HepG2 (cell line): ENCODE results near the gene PPIB. TPM values are rescaled to one million over a fixed set of nuclear protein-coding genes. Genes with fewer than 3 reads are reported as not detected.

Experiments
- ATM ChIP-seq: fragments of 450-650 bp; IDR thresholded peaks from 2 replicates; pipeline ENCODE4 v1.7.1; 2017; ENCODE audit warnings: mild to moderate bottlenecking, borderline replicate concordance
- MEIS1 ChIP-seq: sonication (generic); formaldehyde crosslinking; IDR thresholded peaks from 2 replicates; pipeline ENCODE4 v1.9.0; 2021; ENCODE audit warnings: mild to moderate bottlenecking, missing genetic modification reagents, moderate library complexity, borderline replicate concordance
- PAXIP1 ChIP-seq: sonication (generic); formaldehyde crosslinking; conservative IDR thresholded peaks from 2 replicates; pipeline ENCODE4 v1.4.0; 2020; ENCODE audit warnings: mild to moderate bottlenecking, missing genetic modification reagents, moderate library complexity
- POLR2AphosphoS5 ChIP-seq: IDR thresholded peaks from 2 replicates; pipeline ENCODE4 v1.6.1; 2012; ENCODE audit warnings: low read depth, low read length
- POLR2G ChIP-seq: fragments of 200-400 bp; formaldehyde crosslinking; IDR thresholded peaks from 2 replicates; pipeline ENCODE4 v1.6.1; 2018; ENCODE audit warnings: mild to moderate bottlenecking, low read depth, low read length, moderate library complexity
- RBM22 ChIP-seq: fragments of 200-400 bp; formaldehyde crosslinking; optimal IDR thresholded peaks from 2 replicates; pipeline ENCODE3; 2017; ENCODE audit warnings: mild to moderate bottlenecking, low read length, moderate library complexity
- SOX5 ChIP-seq: IDR thresholded peaks from 2 replicates; pipeline ENCODE4 v1.6.1; 2016; ENCODE audit warnings: borderline replicate concordance
- SRF ChIP-seq: IDR thresholded peaks from 2 replicates; pipeline ENCODE4 v1.6.1; 2011; ENCODE audit warnings: mild to moderate bottlenecking, low read depth, low read length, moderate library complexity
- THAP11 ChIP-seq: IDR thresholded peaks from 2 replicates; pipeline ENCODE4 v1.6.1; 2016; ENCODE audit warnings: missing biosample characterization, missing genetic modification reagents
- ZMYM3 ChIP-seq: sonication (generic); formaldehyde crosslinking; IDR thresholded peaks from 2 replicates; pipeline ENCODE4 v1.5.1; 2020; ENCODE audit warnings: mild to moderate bottlenecking, missing genetic modification reagents
- ZNF136 ChIP-seq: sonication (generic); formaldehyde crosslinking; IDR thresholded peaks from 2 replicates; pipeline ENCODE4 v1.8.1; 2022; ENCODE audit warnings: low read depth, mild to moderate bottlenecking, moderate library complexity, missing genetic modification reagents
- ZNF33B ChIP-seq: sonication (generic); formaldehyde crosslinking; IDR thresholded peaks from 2 replicates; pipeline ENCODE4 v1.5.1; 2020; ENCODE audit warnings: mild to moderate bottlenecking, missing genetic modification reagents
- polyA plus RNA-seq, 8 experiments: library from polyadenylated mRNA; depleted of rRNA in 3 of 8; stranded (reverse) in 7 of 8; unstranded in 1 of 8; fragments of >200 nt; fragmentation: Illumina TruSeq in 4 of 8; extraction: Trizol in 4 of 8; gene quantifications; 2 replicates each; pipeline versions ENCODE4 v1.2.1 to v1.2.3, GENCODE V29; 2011 to 2016; ENCODE audit warnings: low read depth in 4 of 8, missing spikeins in 1 of 8, mixed read lengths in 1 of 8; ENCODE audit not compliant: insufficient read depth in 1 of 8
- total RNA-seq, 5 experiments: library from RNA; depleted of rRNA; stranded (reverse); fragments of >200 nt; fragmentation: Illumina TruSeq; extraction: Trizol; gene quantifications; 2 replicates each; pipeline ENCODE4 v1.2.3, GENCODE V29; 2016; ENCODE audit warnings: low read depth in 1 of 5
- TF ChIP-seq, protein P1 (sequence below): sonication (generic); formaldehyde crosslinking; conservative IDR thresholded peaks from 2 replicates; pipeline ENCODE4 v1.4.0; 2020; ENCODE audit warnings: missing genetic modification reagents
- TF ChIP-seq, protein P2 (sequence below): sonication (generic); formaldehyde crosslinking; IDR thresholded peaks from 2 replicates; pipeline ENCODE4 v1.5.0; 2020; ENCODE audit warnings: mild to moderate bottlenecking, missing genetic modification reagents
- TF ChIP-seq, protein P3 (sequence below): sonication (generic); formaldehyde crosslinking; IDR thresholded peaks from 2 replicates; pipeline ENCODE4 v1.4.0; 2020; ENCODE audit warnings: missing genetic modification reagents, borderline replicate concordance

PPIB gene
- total and polyA plus RNA-seq, 2 of the 13 experiments (the other 11 are each of a cell fraction or from before 2014, with no cell fraction given): 780 to 882 TPM

DNA sequence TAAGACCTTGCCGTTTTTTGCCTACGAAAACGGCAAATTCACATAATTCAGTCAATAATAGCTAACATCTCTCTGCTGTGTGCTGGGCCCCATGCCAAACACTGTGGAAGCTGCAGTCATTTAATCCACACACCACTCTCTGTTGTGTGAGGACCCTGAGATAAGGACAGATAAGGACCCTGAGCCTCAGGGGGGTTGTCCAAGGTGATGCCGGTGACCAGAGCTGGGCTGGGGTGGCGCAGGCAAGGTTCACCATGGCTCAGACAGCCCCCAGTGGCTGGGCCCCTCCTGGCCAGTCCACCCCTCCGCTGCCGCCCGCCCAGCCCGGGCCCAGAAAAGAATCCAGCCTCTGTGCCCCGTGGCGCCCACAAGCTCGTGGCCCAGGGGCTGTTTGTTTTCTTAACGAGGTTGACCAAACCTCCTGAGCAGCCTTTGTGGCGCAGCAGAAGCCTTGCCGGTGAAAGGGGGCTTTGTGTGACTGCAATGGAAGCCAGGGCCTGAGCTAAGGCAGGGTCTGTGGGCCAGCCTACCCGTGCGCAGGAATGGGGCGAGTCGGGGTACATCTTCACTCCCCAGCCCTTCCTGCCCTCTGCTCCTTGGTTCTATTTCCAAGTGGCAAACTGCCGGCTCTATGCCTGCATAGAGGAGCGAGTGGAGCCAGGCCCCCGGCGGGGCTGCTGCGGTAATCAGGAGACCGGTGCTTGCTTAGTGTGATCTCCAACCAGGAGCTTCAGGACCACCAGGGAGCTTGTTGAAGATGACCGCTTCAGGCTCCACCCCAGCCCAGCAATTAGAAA lies 15.7 kb downstream of the PPIB start (continued):
- TF ChIP-seq RBM22 (peak; percentile 83), ZNF136 (CRISPR knock-in tag) (no peak), ATM (no peak), MEIS1 (CRISPR knock-in tag) (no peak), ZNF33B (CRISPR knock-in tag) (no peak), POLR2AphosphoS5 (no peak), THAP11 (peak; percentile 48; the same call in 1 of the 2 replicates), PAXIP1 (CRISPR knock-in tag) (peak; percentile 69), POLR2G (peak; percentile 66), ZMYM3 (CRISPR knock-in tag) (peak; percentile 88), SOX5 (CRISPR knock-in tag) (peak; percentile 15; the same call in 1 of the 2 replicates), SRF (no peak)
- TF ChIP-seq, protein P1, sequence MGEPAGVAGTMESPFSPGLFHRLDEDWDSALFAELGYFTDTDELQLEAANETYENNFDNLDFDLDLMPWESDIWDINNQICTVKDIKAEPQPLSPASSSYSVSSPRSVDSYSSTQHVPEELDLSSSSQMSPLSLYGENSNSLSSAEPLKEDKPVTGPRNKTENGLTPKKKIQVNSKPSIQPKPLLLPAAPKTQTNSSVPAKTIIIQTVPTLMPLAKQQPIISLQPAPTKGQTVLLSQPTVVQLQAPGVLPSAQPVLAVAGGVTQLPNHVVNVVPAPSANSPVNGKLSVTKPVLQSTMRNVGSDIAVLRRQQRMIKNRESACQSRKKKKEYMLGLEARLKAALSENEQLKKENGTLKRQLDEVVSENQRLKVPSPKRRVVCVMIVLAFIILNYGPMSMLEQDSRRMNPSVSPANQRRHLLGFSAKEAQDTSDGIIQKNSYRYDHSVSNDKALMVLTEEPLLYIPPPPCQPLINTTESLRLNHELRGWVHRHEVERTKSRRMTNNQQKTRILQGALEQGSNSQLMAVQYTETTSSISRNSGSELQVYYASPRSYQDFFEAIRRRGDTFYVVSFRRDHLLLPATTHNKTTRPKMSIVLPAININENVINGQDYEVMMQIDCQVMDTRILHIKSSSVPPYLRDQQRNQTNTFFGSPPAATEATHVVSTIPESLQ: no peak
- TF ChIP-seq, protein P2, sequence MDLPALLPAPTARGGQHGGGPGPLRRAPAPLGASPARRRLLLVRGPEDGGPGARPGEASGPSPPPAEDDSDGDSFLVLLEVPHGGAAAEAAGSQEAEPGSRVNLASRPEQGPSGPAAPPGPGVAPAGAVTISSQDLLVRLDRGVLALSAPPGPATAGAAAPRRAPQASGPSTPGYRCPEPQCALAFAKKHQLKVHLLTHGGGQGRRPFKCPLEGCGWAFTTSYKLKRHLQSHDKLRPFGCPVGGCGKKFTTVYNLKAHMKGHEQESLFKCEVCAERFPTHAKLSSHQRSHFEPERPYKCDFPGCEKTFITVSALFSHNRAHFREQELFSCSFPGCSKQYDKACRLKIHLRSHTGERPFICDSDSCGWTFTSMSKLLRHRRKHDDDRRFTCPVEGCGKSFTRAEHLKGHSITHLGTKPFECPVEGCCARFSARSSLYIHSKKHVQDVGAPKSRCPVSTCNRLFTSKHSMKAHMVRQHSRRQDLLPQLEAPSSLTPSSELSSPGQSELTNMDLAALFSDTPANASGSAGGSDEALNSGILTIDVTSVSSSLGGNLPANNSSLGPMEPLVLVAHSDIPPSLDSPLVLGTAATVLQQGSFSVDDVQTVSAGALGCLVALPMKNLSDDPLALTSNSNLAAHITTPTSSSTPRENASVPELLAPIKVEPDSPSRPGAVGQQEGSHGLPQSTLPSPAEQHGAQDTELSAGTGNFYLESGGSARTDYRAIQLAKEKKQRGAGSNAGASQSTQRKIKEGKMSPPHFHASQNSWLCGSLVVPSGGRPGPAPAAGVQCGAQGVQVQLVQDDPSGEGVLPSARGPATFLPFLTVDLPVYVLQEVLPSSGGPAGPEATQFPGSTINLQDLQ: 0 out of 2 replicates have a peak, but pooled peaks have one; percentile 65
- TF ChIP-seq, protein P3, sequence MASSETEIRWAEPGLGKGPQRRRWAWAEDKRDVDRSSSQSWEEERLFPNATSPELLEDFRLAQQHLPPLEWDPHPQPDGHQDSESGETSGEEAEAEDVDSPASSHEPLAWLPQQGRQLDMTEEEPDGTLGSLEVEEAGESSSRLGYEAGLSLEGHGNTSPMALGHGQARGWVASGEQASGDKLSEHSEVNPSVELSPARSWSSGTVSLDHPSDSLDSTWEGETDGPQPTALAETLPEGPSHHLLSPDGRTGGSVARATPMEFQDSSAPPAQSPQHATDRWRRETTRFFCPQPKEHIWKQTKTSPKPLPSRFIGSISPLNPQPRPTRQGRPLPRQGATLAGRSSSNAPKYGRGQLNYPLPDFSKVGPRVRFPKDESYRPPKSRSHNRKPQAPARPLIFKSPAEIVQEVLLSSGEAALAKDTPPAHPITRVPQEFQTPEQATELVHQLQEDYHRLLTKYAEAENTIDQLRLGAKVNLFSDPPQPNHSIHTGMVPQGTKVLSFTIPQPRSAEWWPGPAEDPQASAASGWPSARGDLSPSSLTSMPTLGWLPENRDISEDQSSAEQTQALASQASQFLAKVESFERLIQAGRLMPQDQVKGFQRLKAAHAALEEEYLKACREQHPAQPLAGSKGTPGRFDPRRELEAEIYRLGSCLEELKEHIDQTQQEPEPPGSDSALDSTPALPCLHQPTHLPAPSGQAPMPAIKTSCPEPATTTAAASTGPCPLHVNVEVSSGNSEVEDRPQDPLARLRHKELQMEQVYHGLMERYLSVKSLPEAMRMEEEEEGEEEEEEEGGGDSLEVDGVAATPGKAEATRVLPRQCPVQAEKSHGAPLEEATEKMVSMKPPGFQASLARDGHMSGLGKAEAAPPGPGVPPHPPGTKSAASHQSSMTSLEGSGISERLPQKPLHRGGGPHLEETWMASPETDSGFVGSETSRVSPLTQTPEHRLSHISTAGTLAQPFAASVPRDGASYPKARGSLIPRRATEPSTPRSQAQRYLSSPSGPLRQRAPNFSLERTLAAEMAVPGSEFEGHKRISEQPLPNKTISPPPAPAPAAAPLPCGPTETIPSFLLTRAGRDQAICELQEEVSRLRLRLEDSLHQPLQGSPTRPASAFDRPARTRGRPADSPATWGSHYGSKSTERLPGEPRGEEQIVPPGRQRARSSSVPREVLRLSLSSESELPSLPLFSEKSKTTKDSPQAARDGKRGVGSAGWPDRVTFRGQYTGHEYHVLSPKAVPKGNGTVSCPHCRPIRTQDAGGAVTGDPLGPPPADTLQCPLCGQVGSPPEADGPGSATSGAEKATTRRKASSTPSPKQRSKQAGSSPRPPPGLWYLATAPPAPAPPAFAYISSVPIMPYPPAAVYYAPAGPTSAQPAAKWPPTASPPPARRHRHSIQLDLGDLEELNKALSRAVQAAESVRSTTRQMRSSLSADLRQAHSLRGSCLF (CRISPR knock-in tag): no peak
